Esophagus muscularis mucosa (tissue), 3 donors: ENCODE data around the gene DES.

Experiments used
- POLR2A ChIP-seq: fragments of 450-650 bp; IDR thresholded peaks from one replicate; pipeline ENCODE4 v1.6.1; 2017; ENCODE audit warnings: antibody characterized with exemption, moderate library complexity, mild to moderate bottlenecking, low read depth
- POLR2AphosphoS5 ChIP-seq, 2 donors: sonication (generic); formaldehyde crosslinking; IDR thresholded peaks; one replicate each; pipeline ENCODE4 v1.6.1; 2017; ENCODE audit warnings: antibody characterized with exemption in 2 of 2
- TF ChIP-seq, protein P1 (sequence below), 3 experiments: fragments of 200-600 bp in 2 of 3; fragments of 450-650 bp in 1 of 3; sonication (generic) in 2 of 3; IDR thresholded peaks; one replicate each; pipeline ENCODE4 v1.5.1; 2017 to 2019; ENCODE audit warnings: antibody characterized with exemption in 3 of 3, mild to moderate bottlenecking in 2 of 3, moderate library complexity in 1 of 3

DNA sequence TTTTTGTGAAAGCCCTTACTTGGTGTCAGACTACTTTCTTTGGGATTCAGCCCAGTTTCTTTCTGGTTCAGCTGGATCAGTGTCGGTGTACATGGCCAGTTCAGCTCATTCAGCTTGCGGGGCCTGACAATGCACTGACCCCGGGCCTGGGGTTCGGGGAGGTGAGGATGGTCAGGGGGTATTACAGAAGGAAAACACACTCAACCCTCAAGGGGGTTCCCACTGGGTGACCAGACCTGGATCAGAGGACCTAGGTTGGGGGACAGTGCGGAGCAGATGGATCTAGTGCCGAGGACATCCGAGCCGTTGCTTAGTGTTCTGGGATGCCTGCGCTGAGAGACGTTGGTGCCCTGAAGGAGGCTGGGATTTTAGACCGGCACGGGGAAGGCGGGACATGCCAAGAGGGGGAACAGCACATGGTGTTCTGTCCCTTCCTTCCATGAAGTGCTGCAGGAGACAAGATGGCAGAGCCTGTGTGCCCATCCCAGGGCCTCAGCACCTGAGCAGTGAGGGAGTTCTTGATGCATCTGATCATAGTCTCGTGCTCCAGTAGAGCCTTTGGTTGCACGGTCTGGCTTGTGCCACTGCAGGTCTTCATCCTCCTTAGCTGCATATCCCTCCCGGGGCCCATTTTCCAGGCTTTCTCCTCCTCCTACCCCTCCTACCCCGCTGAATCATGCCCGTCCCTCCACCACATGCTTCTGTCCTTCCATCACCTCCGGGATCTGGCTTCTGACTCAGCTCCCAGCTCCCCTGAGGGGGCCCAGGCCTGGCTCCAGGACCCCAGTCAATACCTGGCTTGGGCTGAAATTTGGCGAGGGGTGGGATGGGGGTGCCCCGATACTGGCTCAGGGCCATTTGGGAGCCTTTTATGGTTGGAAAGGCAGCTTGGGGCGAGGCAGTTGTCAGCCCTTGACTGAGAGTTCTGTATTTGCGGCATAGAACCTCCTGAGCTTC, 34.5 kb downstream of the DES start:
- TF ChIP-seq, protein P1, sequence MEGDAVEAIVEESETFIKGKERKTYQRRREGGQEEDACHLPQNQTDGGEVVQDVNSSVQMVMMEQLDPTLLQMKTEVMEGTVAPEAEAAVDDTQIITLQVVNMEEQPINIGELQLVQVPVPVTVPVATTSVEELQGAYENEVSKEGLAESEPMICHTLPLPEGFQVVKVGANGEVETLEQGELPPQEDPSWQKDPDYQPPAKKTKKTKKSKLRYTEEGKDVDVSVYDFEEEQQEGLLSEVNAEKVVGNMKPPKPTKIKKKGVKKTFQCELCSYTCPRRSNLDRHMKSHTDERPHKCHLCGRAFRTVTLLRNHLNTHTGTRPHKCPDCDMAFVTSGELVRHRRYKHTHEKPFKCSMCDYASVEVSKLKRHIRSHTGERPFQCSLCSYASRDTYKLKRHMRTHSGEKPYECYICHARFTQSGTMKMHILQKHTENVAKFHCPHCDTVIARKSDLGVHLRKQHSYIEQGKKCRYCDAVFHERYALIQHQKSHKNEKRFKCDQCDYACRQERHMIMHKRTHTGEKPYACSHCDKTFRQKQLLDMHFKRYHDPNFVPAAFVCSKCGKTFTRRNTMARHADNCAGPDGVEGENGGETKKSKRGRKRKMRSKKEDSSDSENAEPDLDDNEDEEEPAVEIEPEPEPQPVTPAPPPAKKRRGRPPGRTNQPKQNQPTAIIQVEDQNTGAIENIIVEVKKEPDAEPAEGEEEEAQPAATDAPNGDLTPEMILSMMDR (IDR thresholded peaks at IDR 0.05): no peak
- peak; percentile 84 to 90 for TF ChIP-seq POLR2AphosphoS5 (IDR thresholded peaks at IDR 0.05)
- TF ChIP-seq POLR2A: no peak
